GM21515 (cell line): ENCODE measurements around the gene JUND.
"Not testable (repeated sequence)": the region's sequence is repeated elsewhere in the genome, so short reads cannot be mapped to it uniquely, and the experiment has no call there.

ENCODE experiments used
- ATAC-seq: cut with Tn5 transposase; IDR thresholded peaks from one replicate; pipeline ENCODE4 v1.9.1; 2021; ENCODE audit not compliant: unreplicated experiment

Gene JUND

DNA sequence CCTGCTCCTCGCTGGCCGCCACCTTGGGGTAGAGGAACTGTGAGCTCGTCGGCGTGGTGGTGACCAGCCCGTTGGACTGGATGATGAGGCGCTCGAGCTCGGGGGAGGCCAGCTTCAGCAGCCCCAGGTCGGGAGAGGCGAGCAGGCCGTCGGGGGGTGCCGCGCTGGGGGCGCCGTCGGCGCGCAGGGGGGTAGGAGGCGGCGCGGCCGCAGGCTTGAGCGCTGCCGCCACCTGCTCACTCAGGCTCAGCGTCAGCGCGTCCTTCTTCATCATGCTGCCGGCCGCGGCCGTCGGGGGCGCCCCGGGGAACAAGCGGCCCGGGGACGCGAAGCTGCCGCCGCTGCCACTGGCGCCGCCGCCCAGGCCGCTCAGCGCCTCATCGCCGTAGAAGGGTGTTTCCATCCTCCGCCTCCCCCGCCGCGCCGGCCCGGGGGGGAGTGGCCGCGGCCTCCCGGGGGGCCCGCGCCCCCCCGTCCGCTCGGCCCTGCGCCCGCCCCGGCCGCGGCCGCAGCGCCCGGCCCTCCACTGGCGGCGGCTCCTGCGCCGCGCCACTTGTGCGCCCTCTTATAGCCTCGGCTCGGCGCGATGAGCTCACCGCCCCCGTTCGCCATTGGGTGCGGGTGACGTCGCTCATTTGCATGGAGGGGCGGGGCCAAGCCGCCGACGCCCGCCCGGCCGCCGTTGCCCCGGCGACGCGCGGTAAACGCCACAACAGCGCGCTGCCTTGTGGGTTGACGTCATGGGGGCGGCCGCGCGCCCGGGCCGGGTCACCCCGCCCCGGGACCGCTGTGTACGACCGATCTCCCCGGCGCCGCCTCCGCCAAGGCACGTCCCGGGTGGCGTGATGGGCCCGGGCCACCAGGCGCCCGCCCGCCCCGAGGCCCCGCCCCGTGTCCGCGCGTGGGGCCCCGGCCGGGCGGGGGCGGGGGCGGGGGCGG is at the start of gene JUND:
JUND (minus strand) TSS at position 541 of the 939 bp plus-strand sequence; CDS start at position 403, 138 bp downstream.
- ATAC-seq, result peak; percentile 58

DNA sequence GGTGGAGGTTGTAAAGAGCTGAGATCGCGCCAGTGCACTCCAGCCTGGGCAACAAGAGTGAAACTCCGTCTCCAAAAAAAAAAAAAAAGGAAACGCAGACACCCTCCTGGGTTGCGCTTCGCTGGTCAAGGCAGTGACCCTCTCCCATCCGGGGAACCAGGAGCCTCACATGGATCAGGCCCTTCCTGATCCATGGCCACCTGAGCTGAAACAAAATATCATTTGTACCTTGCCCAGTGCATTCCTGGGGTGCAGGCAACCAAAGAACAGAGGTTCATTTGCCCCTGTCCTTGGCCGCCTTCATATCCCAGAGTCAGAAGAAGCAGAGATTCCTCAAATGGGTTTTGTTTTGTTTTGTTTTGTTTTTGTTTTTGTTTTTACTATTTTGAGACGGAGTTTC is 49.4 kb upstream of the JUND start:
- ATAC-seq, result no peak

DNA sequence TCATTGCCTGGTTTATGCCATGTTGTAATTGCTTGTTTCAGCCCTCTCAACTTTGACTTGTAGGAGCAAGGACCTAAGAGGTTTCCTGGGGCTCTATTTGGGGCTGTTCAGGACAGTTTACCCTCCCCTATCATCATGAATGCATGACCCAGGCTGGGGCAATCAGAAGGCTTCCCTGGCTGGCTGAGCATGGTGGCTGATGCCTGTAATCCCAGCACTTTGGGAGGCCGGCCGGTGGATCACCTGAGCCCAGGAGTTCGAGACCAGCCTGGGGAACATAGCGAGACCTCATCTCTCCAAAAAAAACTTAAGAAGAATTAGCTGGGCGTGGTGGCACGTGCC is 47.6 kb upstream of the JUND start:
- ATAC-seq, result no peak

DNA sequence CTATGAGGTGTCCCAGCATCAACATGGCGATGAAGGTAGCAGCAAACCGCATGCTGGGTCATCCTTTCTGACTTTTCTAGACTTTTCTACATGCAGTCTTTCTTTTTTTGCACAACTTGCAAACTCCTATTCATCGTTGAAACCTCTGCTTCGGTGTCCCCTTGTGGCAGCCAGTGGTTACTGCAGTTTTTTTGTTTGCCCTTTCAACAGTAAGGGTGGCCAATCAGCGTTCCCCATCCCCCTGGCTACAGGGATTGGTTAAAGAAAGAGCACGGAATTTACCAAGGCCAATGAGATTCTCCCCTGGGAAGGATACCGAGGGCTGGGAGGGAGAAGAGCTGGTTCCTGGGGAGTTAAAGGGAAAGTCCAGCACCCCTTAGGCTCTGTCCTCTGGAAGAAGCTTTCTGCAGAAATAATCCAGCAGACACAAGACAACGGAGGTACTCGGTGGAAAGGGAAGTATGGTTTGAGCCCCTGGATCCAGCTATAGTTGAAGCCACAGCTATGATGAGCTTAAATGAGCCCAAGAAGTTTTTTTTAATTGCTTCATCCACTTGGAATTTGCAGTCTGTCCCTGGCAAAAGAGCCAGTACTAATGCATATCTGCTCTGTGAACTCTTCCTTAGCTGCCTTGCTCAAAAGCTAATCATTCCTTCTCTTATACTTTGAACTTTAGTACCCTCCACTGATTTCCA is 47.1 kb upstream of the JUND start:
- peak; percentile 79 for ATAC-seq

DNA sequence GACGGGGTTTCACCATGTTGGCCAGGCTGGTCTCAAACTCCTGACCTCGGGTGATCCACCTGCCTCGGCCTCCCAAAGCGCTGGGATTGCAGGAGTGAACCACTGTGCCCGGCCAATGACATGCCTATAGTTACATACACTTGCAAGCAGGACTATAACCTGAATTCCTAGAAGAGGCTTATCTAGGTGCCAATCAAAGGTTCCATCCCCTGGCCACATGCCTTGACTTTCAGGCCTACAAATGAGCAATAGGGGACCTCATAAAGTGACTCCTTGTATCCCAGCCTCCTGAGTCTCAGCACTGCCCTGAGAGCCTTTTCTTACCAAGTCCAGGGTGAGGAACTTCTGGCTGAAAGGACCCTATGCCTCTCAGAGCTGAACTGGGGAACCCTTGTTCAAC is 45.4 kb upstream of the JUND start:
- ATAC-seq, result no peak

DNA sequence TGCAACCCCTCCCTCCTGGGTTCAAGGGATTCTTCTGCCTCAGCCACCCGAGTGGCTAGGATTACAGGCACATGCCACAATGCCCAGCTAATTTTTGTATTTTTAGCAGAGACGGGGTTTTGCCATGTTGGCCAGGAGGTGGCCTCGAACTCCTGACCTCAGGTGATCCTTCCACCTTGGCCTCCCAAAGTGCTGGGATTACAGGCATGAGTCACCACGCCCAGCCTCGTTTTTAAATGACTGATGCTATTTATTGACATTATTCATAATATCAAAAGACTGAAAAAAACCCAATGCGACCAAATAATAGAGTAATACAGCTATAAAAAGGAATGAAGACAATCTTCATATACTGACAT is 42.9 kb upstream of the JUND start:
- not testable (repeated sequence) for ATAC-seq

DNA sequence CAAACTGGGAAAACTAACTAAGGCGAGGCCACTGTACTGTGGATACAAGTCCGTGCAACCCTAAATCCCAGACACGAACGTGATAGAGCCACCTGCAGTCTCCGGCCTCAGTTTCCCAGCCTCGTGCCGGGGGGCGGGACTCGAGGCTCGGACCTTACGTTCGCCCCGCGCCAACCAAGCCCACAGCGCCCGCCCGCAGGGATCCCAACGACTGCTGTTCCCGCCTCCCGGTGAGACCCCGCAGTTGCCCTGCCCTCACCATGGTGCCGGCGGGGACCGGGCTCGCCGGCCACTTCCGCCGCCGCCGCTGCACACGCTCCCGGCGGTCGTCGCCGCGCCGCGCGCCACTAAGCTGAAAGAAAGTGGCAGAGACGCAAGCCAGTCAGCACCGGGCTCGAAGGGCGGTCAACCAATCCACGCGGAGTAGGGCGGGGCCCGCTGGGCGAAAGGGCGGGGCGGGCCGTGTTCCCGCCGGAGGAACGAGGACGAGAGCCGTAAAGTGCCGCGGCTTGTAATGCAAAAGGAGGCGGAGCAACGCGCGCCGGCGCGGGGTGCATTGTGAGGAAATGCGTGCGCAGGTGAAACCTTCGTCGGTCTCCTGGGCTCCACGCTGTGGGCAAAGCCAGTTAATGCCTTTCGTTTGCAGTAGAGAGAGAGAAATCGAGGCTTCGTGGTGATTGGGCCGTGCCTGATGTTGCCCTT is 41.5 kb upstream of the JUND start, which contains the start of gene LSM4:
LSM4 (minus strand) TSS at position 318 of the 702 bp plus-strand sequence; CDS start at position 262, 56 bp downstream.
- peak; percentile 76 for ATAC-seq

DNA sequence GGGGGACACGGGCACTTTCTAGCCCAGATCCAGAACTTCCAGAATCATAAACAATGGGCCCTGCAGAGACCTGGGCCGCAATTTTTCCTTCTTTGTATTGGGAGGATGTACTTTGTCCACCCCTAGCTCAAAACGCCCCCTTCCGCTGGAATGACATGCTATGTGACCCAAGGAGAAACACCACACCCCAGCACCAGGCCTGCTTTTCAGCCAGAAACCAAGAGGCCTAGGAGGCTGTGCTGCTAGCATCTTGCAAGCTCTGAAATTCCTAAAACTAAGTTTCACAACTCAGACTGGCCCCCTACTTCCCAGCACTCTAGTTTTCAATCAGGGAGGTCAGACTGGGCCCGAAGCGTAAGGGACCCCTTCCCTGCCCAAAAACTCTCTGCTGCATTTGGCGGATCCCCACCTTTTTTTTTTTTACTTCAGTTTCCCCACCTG is 40.9 kb upstream of the JUND start:
- no peak for ATAC-seq

DNA sequence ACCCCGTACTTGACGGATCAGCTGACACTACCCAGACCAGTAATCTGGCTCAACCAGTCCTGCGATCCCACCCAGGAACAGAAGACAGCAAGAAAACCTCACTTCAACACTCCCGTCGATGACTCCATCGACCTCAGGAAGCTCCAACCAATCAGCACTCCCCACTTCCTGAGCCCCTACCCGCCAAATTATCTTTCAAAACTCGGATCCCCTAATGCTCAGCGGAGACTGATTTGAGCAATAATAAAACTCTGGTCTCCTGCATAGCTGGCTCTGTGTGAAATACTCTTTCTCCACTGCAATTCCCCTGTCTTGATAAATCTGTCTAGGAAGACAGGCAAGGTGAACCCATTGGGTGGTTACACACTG is 40.3 kb upstream of the JUND start:
- no peak for ATAC-seq

DNA sequence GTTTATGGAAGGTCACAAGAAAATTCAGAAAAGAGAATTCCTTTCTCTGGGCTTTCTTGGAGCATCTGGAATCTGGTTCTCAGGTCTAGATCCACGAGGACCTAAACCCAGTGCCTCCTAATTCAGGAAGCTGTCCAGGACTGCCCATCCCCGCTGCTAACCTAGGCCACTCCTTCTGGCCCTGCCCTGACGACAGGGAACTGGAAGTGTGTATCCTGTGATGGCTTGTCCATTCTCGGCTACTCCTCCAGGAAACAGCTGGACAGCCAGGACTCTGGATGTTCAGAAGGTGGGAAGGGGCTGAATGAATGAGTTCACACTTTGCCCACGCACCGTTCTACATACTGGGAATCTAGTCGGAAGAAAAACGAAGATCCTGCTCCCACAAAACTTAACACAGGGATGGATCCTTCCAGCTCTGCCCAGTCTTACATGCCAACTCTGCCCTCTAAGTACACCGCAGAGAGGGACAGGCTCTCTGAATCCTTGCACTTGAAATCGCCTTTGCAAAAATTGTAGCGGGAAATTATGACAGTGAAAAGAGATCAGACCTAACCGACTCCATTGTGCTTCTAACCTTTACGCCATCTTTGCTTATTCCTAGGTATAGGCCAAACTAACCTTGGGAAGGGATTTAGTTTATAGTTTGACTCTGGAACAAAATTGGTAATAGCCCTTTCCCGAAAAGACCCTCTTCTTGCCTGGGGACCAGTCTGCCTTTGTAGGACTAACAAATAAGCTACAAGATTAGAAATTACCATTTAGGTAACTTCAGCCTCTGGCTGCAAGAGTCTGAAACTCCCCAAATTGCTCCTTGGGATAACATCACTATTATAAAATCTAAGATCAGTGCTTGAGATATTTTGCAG is 39.7 kb upstream of the JUND start:
- no peak for ATAC-seq

DNA sequence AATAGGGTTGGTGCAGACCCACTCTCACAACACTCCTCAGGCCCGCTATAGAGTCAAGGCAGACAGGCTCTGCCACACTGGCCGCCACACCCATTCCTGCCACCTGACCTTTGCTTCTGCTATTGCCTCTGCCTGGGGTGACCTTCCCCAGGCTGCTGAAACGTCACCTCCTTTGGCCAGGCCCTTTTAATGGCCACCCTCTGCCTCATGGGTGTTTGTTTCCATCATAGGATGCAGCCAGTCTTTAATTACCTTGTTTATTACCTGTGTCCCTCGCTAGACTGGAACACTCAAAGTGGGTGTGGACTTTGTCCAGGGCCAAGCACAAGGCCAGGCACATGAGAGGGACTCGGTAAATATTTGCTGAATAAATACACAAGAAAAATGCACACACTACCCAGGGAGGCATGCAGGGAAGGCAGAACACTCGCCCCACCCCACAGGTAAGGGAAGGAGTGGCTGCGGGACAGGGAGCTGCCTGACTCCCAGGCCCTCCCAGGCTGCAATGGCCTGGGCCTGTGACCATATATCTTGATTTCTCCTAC is 38.2 kb upstream of the JUND start:
- ATAC-seq, result no peak

DNA sequence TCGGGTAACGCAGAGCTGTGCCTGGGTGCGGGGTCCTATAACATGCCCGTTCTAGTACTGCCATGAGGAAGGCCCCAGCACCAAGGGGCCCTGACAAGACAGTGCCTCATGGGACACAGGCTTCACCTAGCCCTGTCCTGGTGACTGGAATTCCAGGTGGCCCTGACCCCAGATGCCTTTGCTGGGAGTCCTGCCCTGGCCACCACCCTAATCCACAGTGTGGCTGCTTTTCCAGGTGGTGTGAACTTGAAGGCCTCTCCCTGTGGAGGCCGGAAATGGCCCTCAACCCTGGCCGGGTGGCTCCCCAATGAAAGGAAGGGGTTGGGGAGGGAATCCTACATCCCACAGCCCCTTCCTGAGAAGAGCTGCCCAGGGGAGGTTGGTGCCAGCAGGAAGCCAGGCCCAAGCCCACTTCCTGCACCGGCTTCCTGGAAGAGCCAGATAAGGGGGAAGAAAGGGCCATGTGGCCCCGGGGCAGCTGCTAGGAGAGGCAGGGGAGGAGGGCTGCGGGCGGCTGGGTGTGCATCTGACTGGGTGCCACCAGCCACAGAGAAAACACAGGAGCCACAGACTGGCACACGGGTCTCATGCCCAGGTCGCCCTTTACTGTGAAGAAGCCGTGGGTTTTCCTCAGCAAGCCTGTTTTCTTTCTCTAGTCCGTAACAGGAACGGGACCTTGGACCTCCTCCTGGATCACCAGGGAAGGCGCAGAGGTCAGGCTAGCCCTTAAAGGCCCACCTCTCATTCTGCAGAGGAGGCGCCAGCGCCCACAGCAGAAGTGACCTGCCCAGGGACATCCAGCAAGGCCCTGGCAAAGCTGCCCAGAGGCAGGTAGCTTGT is 36.8 kb upstream of the JUND start:
- no peak for ATAC-seq

DNA sequence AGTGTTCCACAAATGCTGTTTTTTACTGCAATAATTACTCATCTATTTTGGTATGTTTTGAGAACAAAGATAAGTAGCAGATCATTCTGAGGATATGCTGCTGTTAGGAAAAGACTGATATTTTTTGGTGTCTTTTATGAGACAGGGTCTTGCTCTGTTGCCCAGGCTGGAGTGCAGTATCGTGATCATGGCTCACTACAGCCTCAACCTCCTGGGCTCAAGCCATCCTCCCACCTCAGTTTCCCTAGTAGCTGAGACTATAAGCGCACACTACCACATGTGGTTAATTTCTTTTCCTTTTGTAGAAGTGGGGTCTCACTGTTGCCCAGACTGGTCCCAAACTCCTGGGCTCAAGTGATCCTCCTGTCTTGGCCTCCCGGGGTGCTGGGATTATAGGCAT is 32.0 kb upstream of the JUND start:
- ATAC-seq, result no peak

DNA sequence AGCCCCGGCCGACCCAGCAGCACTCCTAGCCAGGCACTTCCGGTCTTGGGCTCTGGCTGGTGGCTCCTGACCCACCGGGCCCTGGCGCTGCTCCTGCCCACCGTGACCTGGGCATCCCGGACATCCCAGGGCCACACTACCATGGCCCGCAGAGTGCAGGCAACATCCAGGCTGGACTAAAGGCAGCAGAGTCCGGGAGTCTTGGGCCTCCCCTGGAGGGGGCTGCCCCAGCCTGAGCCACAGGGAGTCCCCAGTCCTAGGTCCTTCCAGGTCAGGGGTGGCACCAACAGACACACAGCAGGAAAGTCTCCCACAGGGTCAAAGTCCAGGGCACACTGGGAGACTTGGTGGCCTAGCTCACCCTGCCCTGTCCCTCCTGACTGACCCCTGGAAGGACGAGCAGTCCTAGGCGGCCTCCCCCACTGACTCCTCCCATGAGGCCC is 30.7 kb upstream of the JUND start:
- ATAC-seq, result no peak

DNA sequence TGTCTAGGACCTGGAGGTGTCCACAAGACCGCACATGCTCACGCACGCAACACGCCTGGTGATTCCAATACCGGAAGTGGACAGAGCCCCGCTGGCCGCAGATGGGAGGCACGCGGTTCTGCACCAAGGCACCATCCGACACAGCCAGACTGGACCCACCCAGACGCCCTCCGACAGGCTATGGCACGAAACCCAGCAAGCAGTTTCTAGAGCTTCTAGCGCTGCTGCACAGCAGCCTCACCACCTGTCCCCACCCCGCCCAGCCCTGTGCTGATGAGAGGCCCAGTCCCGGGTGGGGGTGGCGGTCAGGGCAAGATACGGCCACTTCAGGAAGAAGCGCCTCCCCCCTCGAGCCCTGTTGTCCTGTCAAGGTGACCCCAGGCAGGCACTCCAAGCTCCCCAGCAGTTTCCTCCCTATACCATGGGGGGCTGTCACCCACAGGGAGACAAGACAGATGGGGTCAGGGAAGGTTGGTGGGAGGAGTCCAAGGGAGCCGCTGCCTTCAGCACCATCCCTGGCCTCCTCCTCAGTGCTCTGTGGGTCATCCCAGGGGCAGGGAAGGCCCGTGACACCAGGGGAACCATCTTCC is 30.2 kb upstream of the JUND start:
- ATAC-seq, result no peak

DNA sequence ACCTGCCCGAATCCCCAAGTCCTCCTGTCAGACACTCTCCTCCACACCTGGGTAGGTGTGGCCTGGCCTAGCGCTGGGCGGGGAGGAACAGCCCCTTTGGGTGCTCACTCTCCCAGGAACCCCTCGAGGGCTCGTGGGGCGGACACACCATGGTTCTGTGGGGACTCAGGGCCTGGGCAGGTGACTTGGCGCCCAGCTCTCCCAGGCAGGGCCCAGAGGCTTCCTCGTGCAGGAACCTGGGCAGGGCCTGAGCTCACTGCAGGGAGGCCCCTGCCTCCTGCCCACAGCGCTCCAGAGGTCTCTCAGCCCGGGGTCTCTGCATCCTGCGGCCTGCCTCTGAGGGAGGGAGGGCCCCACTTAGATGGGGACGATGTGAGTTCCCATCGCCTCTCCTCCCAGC is 29.5 kb upstream of the JUND start:
- ATAC-seq, result no peak

DNA sequence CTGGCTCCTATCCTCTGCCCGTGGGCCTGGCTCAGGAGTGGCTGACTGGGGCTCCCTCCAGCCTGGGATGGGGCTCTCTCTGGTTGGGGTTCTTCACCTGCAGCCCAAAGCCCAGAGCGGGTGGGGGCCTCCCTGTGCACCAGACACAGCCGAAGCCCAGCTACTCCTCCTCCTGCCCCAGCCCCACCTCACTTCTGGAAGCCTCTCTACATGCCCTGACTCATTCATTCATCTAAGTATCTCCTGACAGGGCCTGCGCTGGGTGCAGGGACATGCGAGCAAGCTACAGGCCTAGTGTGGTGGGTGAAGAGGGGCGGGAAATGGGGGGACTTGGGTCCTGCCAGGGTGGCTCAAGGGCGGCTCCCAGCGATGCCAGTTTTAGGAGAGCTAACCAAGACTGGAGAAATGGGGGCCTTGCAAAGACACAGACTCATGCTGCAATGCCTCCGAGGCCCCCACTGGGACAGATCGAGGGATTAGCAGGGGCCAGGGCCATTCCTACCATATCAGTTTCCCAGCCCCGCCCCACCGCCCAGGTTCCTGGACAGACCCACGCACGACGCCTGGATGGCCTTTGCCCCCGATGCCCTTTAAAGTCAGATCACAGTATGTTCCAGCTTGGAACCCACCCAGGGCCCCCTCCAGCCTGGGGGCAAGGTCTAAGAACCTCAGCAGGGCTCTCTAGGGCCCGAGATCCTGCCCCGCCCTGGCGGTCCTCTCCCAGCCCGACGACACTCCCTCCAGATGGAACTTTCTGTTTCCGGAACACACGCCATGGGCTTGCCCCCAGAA is 28.9 kb upstream of the JUND start:
- ATAC-seq, result no peak

DNA sequence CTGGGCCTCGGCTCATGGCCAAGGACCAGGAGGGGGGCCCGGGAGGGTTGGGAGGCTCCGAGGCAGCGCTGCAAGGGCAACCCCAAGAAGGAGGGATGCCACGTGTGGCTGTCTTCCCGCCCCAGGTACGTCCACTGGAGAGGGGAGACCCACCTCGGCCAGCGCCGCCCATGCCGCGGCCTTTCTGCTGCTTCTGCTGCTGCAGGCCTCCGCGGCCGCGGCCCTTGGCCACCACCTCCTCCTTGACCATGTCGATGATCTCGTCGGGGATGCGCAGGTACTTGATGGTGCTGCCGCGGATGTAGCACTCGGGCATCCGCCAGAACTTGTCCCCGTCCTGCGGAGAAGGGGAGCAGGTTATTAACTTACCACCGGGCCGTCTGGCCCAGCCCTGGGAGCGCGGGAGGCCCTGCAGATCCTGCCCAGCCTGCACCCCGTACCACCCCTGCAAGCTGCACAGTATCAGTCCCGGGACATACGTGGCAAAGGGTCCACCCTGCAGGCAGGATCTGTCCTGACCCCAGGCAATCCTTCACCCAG is 28.2 kb upstream of the JUND start:
- ATAC-seq, result no peak
